HepG2 (cell line): ENCODE data around the gene WNK2. TPM values are rescaled to one million over a fixed set of nuclear protein-coding genes. Genes with fewer than 3 reads are reported as not detected.
A peak's percentile ranks its signal among the peaks of the same experiment; 100 is the strongest.

Source experiments
- ATAC-seq: fragments of 200-7000 bp; cut with Tn5 transposase; 3 replicates; pipeline ENCODE4 v1.9.1; 2020; ENCODE audit warnings: mild to moderate bottlenecking, moderate library complexity
- BruUV-seq: library from RNA; stranded (reverse); fragments of 400-500 nt; replicated peaks from 2 replicates; lab custom pipeline; 2021; lab: Mats Ljungman, UMichigan
- CTCF ChIA-PET: fragments of 300-600 bp; formaldehyde crosslinking; extraction: SDS; loops from one replicate; lab custom pipeline; 2021; ENCODE audit warnings: low total read pairs, inconsistent platforms, low intra/inter-chr PET ratio; lab: Yijun Ruan, JAX
- POLR2A ChIA-PET: fragments of 350-600 bp; sonication (Branson Sonifier 250); formaldehyde crosslinking; loops from one replicate; lab custom pipeline; 2020; ENCODE audit warnings: antibody characterized with exemption, inconsistent platforms; lab: Yijun Ruan, JAX
- DNase-seq: peaks from one replicate; pipeline ENCODE4 v3.0.0-alpha.2; 2015; ENCODE audit warnings: low spot score
- FAIRE-seq: peaks from 3 replicates; lab custom pipeline; 2011; peaks lifted over from hg19 to GRCh38; lab: Jason Lieb, UNC
- H2AFZ ChIP-seq: one replicate; pipeline ENCODE4 v1.6.1; 2011; ENCODE audit warnings: low read length, inconsistent platforms
- H3K27ac ChIP-seq: fragments of 300-600 bp; 3 replicates; pipeline ENCODE4 v1.8.0; 2011; ENCODE audit warnings: mixed run types, mild to moderate bottlenecking, mixed read lengths, low read length, inconsistent platforms; ENCODE audit not compliant: insufficient read depth; ENCODE audit errors: extremely low read length
- H3K27me3 ChIP-seq, 2 experiments: fragments of 200-600 bp in 1 of 2; 2 replicates in 1 of 2; 3 replicates in 1 of 2; pipeline versions ENCODE4 v1.6.0 to v1.8.0; 2011; ENCODE audit warnings: low read length in 2 of 2, mild to moderate bottlenecking in 2 of 2, moderate library complexity in 2 of 2, inconsistent platforms in 1 of 2; ENCODE audit not compliant: insufficient read depth in 2 of 2, control insufficient read depth in 1 of 2
- H3K36me3 ChIP-seq, 2 experiments: fragments of 200-600 bp in 1 of 2; replicated peaks in 1 of 2; 2 replicates in 1 of 2; 3 replicates in 1 of 2; pipeline versions ENCODE4 v1.5.1 to v1.8.0; 2011; ENCODE audit warnings: low read length in 2 of 2, inconsistent platforms in 1 of 2; ENCODE audit not compliant: insufficient read depth in 2 of 2, control insufficient read depth in 1 of 2
- H3K4me1 ChIP-seq: 2 replicates; pipeline ENCODE4 v1.5.1; 2012; ENCODE audit warnings: low read length, inconsistent platforms; ENCODE audit not compliant: insufficient read depth
- H3K4me2 ChIP-seq: 2 replicates; pipeline ENCODE4 v1.6.0; 2011; ENCODE audit warnings: low read depth, low read length, inconsistent platforms
- H3K4me3 ChIP-seq, 3 experiments: fragments of 200-600 bp in 1 of 3; sonication (generic), shearing (Covaris generic) in 1 of 3; replicated peaks in 1 of 3; 2 replicates each; pipeline ENCODE4 v1.5.1; 2011 to 2016; ENCODE audit warnings: low read length in 3 of 3, inconsistent platforms in 2 of 3, low read depth in 2 of 3, mild to moderate bottlenecking in 2 of 3, control low read depth in 1 of 3, mixed read lengths in 1 of 3; ENCODE audit not compliant: insufficient read depth in 1 of 3
- H3K79me2 ChIP-seq: one replicate; pipeline ENCODE4 v1.6.1; 2011; ENCODE audit warnings: low read length, inconsistent platforms; ENCODE audit not compliant: insufficient read depth
- H3K9ac ChIP-seq: 2 replicates; pipeline ENCODE4 v1.6.0; 2011; ENCODE audit warnings: mild to moderate bottlenecking, low read depth, low read length, inconsistent platforms; ENCODE audit not compliant: insufficient read depth
- H3K9me3 ChIP-seq: 2 replicates; pipeline ENCODE4 v1.5.1; 2012; ENCODE audit warnings: mild to moderate bottlenecking, low read length
- H4K20me1 ChIP-seq: 2 replicates; pipeline ENCODE4 v1.6.0; 2011; ENCODE audit warnings: inconsistent platforms, mild to moderate bottlenecking, low read length, moderate library complexity; ENCODE audit not compliant: insufficient read depth
- AHDC1 ChIP-seq: sonication (generic); formaldehyde crosslinking; IDR thresholded peaks from 2 replicates; pipeline ENCODE4 v1.5.1; 2020; ENCODE audit warnings: mild to moderate bottlenecking, missing genetic modification reagents, borderline replicate concordance
- CAMTA2 ChIP-seq: sonication (generic); formaldehyde crosslinking; IDR thresholded peaks from 2 replicates; pipeline ENCODE4 v1.4.0; 2020; ENCODE audit warnings: mild to moderate bottlenecking, missing genetic modification reagents, borderline replicate concordance
- HIC2 ChIP-seq: sonication (generic); formaldehyde crosslinking; IDR thresholded peaks from 2 replicates; pipeline ENCODE4 v1.9.0; 2022; ENCODE audit warnings: low read depth, missing genetic modification reagents
- MTF2 ChIP-seq: sonication (generic); formaldehyde crosslinking; IDR thresholded peaks from 2 replicates; pipeline ENCODE4 v1.5.0; 2020; ENCODE audit warnings: missing genetic modification reagents, borderline replicate concordance
- NRL ChIP-seq: sonication (generic); formaldehyde crosslinking; IDR thresholded peaks from 2 replicates; pipeline ENCODE4 v1.5.0; 2020; ENCODE audit warnings: missing genetic modification reagents, mild to moderate bottlenecking, moderate library complexity, borderline replicate concordance
- PATZ1 ChIP-seq: sonication (generic); formaldehyde crosslinking; IDR thresholded peaks from 2 replicates; pipeline ENCODE4 v1.4.0; 2020; ENCODE audit warnings: missing genetic modification reagents
- ZBTB7A ChIP-seq: sonication (generic); formaldehyde crosslinking; IDR thresholded peaks from 2 replicates; pipeline ENCODE4 v1.8.0; 2022; ENCODE audit warnings: mild to moderate bottlenecking, missing genetic modification reagents
- ZMYM3 ChIP-seq: sonication (generic); formaldehyde crosslinking; IDR thresholded peaks from 2 replicates; pipeline ENCODE4 v1.5.1; 2020; ENCODE audit warnings: mild to moderate bottlenecking, missing genetic modification reagents
- ZNF329 ChIP-seq: sonication (generic); formaldehyde crosslinking; IDR thresholded peaks from 2 replicates; pipeline ENCODE4 v1.9.0; 2021; ENCODE audit warnings: low read depth, mild to moderate bottlenecking, missing genetic modification reagents
- ZNF768 ChIP-seq: sonication (generic); formaldehyde crosslinking; IDR thresholded peaks from 2 replicates; pipeline ENCODE4 v1.4.0; 2020; ENCODE audit warnings: missing genetic modification reagents
- ZNF790 ChIP-seq: sonication (generic); formaldehyde crosslinking; IDR thresholded peaks from 2 replicates; pipeline ENCODE4 v1.8.0; 2022; ENCODE audit warnings: missing genetic modification reagents, mild to moderate bottlenecking, borderline replicate concordance
- WGBS: methylation state at CpG from one replicate; pipeline ENCODE4 v1.1.6; 2017; ENCODE audit warnings: low lambda C conversion rate; 5-methylcytosine and 5-hydroxymethylcytosine counted together
- in situ Hi-C: cut with HindIII; loops from 2 replicates; pipeline ENCODE4 v1.10.0; 2017; ENCODE audit warnings: low pct_unique_long_range_greater_than_20kb; ENCODE audit not compliant: extremely low pct_ligation_motif_present
- intact Hi-C: fragments of 100-400 bp; cut with micrococcal nuclease; formaldehyde crosslinking; loops from one replicate; pipeline ENCODE4 v1.10.0; 2022; ENCODE audit not compliant: unreplicated experiment
- polyA plus RNA-seq, 8 experiments: library from polyadenylated mRNA; depleted of rRNA in 3 of 8; stranded (reverse) in 7 of 8; unstranded in 1 of 8; fragments of >200 nt; fragmentation: Illumina TruSeq in 4 of 8; extraction: Trizol in 4 of 8; gene quantifications; 2 replicates each; pipeline versions ENCODE4 v1.2.1 to v1.2.3, GENCODE V29; 2011 to 2016; ENCODE audit warnings: low read depth in 4 of 8, missing spikeins in 1 of 8, mixed read lengths in 1 of 8; ENCODE audit not compliant: insufficient read depth in 1 of 8
- total RNA-seq, 5 experiments: library from RNA; depleted of rRNA; stranded (reverse); fragments of >200 nt; fragmentation: Illumina TruSeq; extraction: Trizol; gene quantifications; 2 replicates each; pipeline ENCODE4 v1.2.3, GENCODE V29; 2016; ENCODE audit warnings: low read depth in 1 of 5

The WNK2 gene
- total and polyA plus RNA-seq, 2 of the 13 experiments (the other 11 are each of a cell fraction or from before 2014, with no cell fraction given), result 10.5 to 12.0 TPM

- Histone ChIP-seq H3K4me2 (peak overlapping the region; percentile 89), H3K79me2 (peaks cover 36% of the 10 kb centered on the region), H3K9me3 (no peaks in the 10 kb centered on the region), H3K4me1 (peaks cover 77% of the 10 kb centered on the region), H3K27me3 (peaks cover 3 to 6% of the 10 kb centered on the region in 2 experiments; a peak in 1 of 5 replicates), H3K27ac (peak overlapping the region; percentile 99), H3K4me3 (peak overlapping the region; percentile 60 to 96 (median 92)), H3K36me3 (peaks cover 3 to 5% of the 10 kb centered on the region in 2 experiments; a peak in 3 of 5 replicates), H2AFZ (no peak overlapping the region), H3K9ac (peak overlapping the region; percentile 82), H4K20me1 (no peaks in the 10 kb centered on the region)
- FAIRE-seq (no peak), ATAC-seq (no peak), DNase-seq (no peak)
- WGBS, result 48% methylated on average over 5 of the region's 14 CpGs
- intact Hi-C loops (no loop called here), in situ Hi-C loops (no loop called here)
- POLR2A ChIA-PET, result interaction anchor here (1.3 to 7.5 kb wide), 10 partner anchors 9 to 317 kb away, joined by 5 to 195 read pairs (median 16); partner anchors contain the start of gene CARD19
- CTCF ChIA-PET, result no interaction called here
- BruUV-seq, result no TSS peak
- 0 out of 2 replicates have a peak, but pooled peaks have one; percentile 60 for TF ChIP-seq ZNF790 (CRISPR knock-in tag)
- 0 out of 2 replicates have a peak, but pooled peaks have one; percentile 0 for TF ChIP-seq PATZ1 (CRISPR knock-in tag)
- TF ChIP-seq ZNF329 (CRISPR knock-in tag), result 0 out of 2 replicates have a peak, but pooled peaks have one; percentile 8
- TF ChIP-seq AHDC1 (CRISPR knock-in tag), result 0 out of 2 replicates have a peak, but pooled peaks have one; percentile 41
- peak; percentile 71; the same call in 1 of the 2 replicates for TF ChIP-seq NRL (CRISPR knock-in tag)
- no peak for TF ChIP-seq CAMTA2 (CRISPR knock-in tag)
- 0 out of 2 replicates have a peak, but pooled peaks have one; percentile 44 for TF ChIP-seq ZMYM3
- TF ChIP-seq ZNF768 (CRISPR knock-in tag), result 0 out of 2 replicates have a peak, but pooled peaks have one; percentile 2
- 0 out of 2 replicates have a peak, but pooled peaks have one; percentile 53 for TF ChIP-seq ZBTB7A (CRISPR knock-in tag)
- TF ChIP-seq MTF2 (CRISPR knock-in tag), result no peak
- peak; percentile 39; the same call in 1 of the 2 replicates for TF ChIP-seq HIC2
Measured at GRCh38 chr9:93134740-93135444, 49.0 kb upstream of the WNK2 start.
